Liver (tissue), 9 donors: ENCODE results near the gene NAIF1. TPM values are rescaled to one million over a fixed set of nuclear protein-coding genes. Genes with fewer than 3 reads are reported as not detected.

Experiments used
- DNase-seq: peaks from one replicate; pipeline ENCODE4 v3.0.0-alpha.2; 2017; ENCODE audit warnings: low spot score
- H3K27ac ChIP-seq, 2 donors: one replicate each; pipeline ENCODE4 v1.7.0; 2013; ENCODE audit warnings: inconsistent platforms in 2 of 2, low read length in 2 of 2, control low read depth in 1 of 2, low read depth in 1 of 2, mild to moderate bottlenecking in 1 of 2
- H3K27me3 ChIP-seq, 4 donors: one replicate each; pipeline versions ENCODE4 v1.6.1 to v1.7.0; 2013; ENCODE audit warnings: low read length in 3 of 4, inconsistent platforms in 1 of 4, mild to moderate bottlenecking in 1 of 4, moderate library complexity in 1 of 4; ENCODE audit not compliant: control insufficient read depth in 4 of 4, insufficient read depth in 4 of 4
- H3K36me3 ChIP-seq, 4 donors: one replicate each; pipeline versions ENCODE4 v1.6.1 to v1.7.0; 2013; ENCODE audit warnings: low read length in 3 of 4, mild to moderate bottlenecking in 3 of 4, low read depth in 1 of 4, moderate library complexity in 1 of 4; ENCODE audit not compliant: control insufficient read depth in 4 of 4, insufficient read depth in 3 of 4
- H3K4me1 ChIP-seq, 4 donors: one replicate each; pipeline versions ENCODE4 v1.6.1 to v1.7.0; 2013; ENCODE audit warnings: low read length in 3 of 4, mild to moderate bottlenecking in 3 of 4, moderate library complexity in 1 of 4; ENCODE audit not compliant: control insufficient read depth in 4 of 4, insufficient read depth in 4 of 4
- H3K4me3 ChIP-seq, 3 donors: one replicate each; pipeline versions ENCODE4 v1.6.1 to v1.7.0; 2013; ENCODE audit warnings: low read length in 3 of 3, control low read depth in 1 of 3, low read depth in 1 of 3, mild to moderate bottlenecking in 1 of 3
- H3K9ac ChIP-seq, 2 donors: one replicate each; pipeline ENCODE4 v1.7.0; 2013; ENCODE audit warnings: low read length in 2 of 2, mild to moderate bottlenecking in 2 of 2, moderate library complexity in 2 of 2, control low read depth in 1 of 2, low read depth in 1 of 2
- H3K9me3 ChIP-seq, 4 donors: one replicate each; pipeline versions ENCODE4 v1.6.1 to v1.7.0; 2013; ENCODE audit warnings: low read length in 3 of 4; ENCODE audit not compliant: control insufficient read depth in 4 of 4
- ATF3 ChIP-seq: IDR thresholded peaks from 2 replicates; pipeline ENCODE4 v1.6.1; 2016; ENCODE audit warnings: antibody characterized with exemption
- CTCF ChIP-seq: fragments of 150-350 bp; IDR thresholded peaks from 2 replicates; pipeline ENCODE4 v1.5.1; 2017; ENCODE audit warnings: improper control_type of control experiment, low read depth, low read length; ENCODE audit not compliant: missing input control
- FOXA1 ChIP-seq: IDR thresholded peaks from 2 replicates; pipeline ENCODE4 v1.6.1; 2016; ENCODE audit warnings: antibody characterized with exemption
- HNF4A ChIP-seq, 2 donors: conservative IDR thresholded peaks; 2 replicates each; pipeline ENCODE4 v1.6.1; 2016; ENCODE audit warnings: antibody characterized with exemption in 2 of 2, mild to moderate bottlenecking in 2 of 2
- HNF4G ChIP-seq: IDR thresholded peaks from 2 replicates; pipeline ENCODE4 v1.6.1; 2016; ENCODE audit warnings: antibody characterized with exemption
- JUND ChIP-seq, 2 donors: IDR thresholded peaks; 2 replicates each; pipeline ENCODE4 v1.6.1; 2016; ENCODE audit warnings: antibody characterized with exemption in 2 of 2
- MAX ChIP-seq: IDR thresholded peaks from 2 replicates; pipeline ENCODE4 v1.6.1; 2016; ENCODE audit warnings: antibody characterized with exemption
- RXRA ChIP-seq, 2 donors: IDR thresholded peaks; 2 replicates each; pipeline ENCODE4 v1.6.1; 2017 to 2018; ENCODE audit warnings: antibody characterized with exemption in 2 of 2, mild to moderate bottlenecking in 1 of 2
- SP1 ChIP-seq: IDR thresholded peaks from 2 replicates; pipeline ENCODE4 v1.6.1; 2018; ENCODE audit warnings: antibody characterized with exemption, mild to moderate bottlenecking
- TAF1 ChIP-seq: conservative IDR thresholded peaks from 2 replicates; pipeline ENCODE4 v1.6.1; 2016; ENCODE audit warnings: antibody characterized with exemption, mild to moderate bottlenecking
- YY1 ChIP-seq: IDR thresholded peaks from 2 replicates; pipeline ENCODE4 v1.6.1; 2016; ENCODE audit warnings: antibody characterized with exemption, mild to moderate bottlenecking
- WGBS: extraction: QIAGEN DNeasy Blood & Tissue Kit; methylation state at CpG from one replicate; pipeline ENCODE4 v1.1.7; 2013; 5-methylcytosine and 5-hydroxymethylcytosine counted together
- polyA plus RNA-seq, 2 donors: library from polyadenylated mRNA; stranded (reverse) in 1 of 2; unstranded in 1 of 2; fragments of 200-250 nt in 1 of 2; fragments of >200 nt in 1 of 2; fragmentation: Nextera tagmentation in 1 of 2; extraction: Ambion mirVana in 1 of 2; gene quantifications; one replicate each; pipeline versions ENCODE4 v1.2.1 to v1.2.3, GENCODE V29; 2013 to 2015
- total RNA-seq, 2 donors: library from RNA; depleted of rRNA; stranded (reverse); fragments of >200 nt; gene quantifications; one replicate each; pipeline ENCODE4 v1.2.3, GENCODE V29; 2014
- TF ChIP-seq, protein P1 (sequence below): IDR thresholded peaks from 2 replicates; pipeline ENCODE4 v1.6.1; 2016; ENCODE audit warnings: antibody characterized with exemption
- TF ChIP-seq, protein P2 (sequence below): IDR thresholded peaks from 2 replicates; pipeline ENCODE4 v1.6.1; 2016; ENCODE audit warnings: antibody characterized with exemption, mild to moderate bottlenecking
- donor health status: healthy.
- donor health status: healthy.
- donor health status: healthy.
- donor health status: healthy.
- donor health status: healthy.

NAIF1 gene
- total and polyA plus RNA-seq, 4 donors, result 2.5 to 6.5 (median 4.7) TPM

- H3K27ac ChIP-seq, result peak overlapping the region; percentile 14 to 59
- peaks cover 3 to 41% (median 22%) of the 10 kb centered on the region in 4 donors for H3K4me1 ChIP-seq
- H3K36me3 ChIP-seq, result peaks cover 17 to 33% (median 30%) of the 10 kb centered on the region in 4 donors
- no peak for DNase-seq
- H3K4me3 ChIP-seq, result no peak overlapping the region
- H3K9me3 ChIP-seq, result no peaks in the 10 kb centered on the region
- TF ChIP-seq, protein P1, sequence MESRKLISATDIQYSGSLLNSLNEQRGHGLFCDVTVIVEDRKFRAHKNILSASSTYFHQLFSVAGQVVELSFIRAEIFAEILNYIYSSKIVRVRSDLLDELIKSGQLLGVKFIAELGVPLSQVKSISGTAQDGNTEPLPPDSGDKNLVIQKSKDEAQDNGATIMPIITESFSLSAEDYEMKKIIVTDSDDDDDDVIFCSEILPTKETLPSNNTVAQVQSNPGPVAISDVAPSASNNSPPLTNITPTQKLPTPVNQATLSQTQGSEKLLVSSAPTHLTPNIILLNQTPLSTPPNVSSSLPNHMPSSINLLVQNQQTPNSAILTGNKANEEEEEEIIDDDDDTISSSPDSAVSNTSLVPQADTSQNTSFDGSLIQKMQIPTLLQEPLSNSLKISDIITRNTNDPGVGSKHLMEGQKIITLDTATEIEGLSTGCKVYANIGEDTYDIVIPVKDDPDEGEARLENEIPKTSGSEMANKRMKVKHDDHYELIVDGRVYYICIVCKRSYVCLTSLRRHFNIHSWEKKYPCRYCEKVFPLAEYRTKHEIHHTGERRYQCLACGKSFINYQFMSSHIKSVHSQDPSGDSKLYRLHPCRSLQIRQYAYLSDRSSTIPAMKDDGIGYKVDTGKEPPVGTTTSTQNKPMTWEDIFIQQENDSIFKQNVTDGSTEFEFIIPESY, result peak; percentile 33
- peak in 1 of 2 donors; percentile 15 for TF ChIP-seq RXRA (IDR thresholded peaks at IDR 0.05)
- no peak for TF ChIP-seq MAX
- no peaks in the 10 kb centered on the region for H3K27me3 ChIP-seq
- 61% methylated on average over 20 of the region's 20 CpGs for WGBS
- H3K9ac ChIP-seq, result no peak overlapping the region
These were observed 42.1 kb upstream of the NAIF1 start for GRCh38 chr9:128109050-128109709.

- Histone ChIP-seq H3K4me3 (no peak overlapping the region), H3K36me3 (peaks cover 17 to 33% (median 30%) of the 10 kb centered on the region in 4 donors)
- WGBS, result 84% methylated on average over 15 of the region's 15 CpGs
These were observed 41.3 kb upstream of the NAIF1 start for GRCh38 chr9:128108269-128109049.

DNA sequence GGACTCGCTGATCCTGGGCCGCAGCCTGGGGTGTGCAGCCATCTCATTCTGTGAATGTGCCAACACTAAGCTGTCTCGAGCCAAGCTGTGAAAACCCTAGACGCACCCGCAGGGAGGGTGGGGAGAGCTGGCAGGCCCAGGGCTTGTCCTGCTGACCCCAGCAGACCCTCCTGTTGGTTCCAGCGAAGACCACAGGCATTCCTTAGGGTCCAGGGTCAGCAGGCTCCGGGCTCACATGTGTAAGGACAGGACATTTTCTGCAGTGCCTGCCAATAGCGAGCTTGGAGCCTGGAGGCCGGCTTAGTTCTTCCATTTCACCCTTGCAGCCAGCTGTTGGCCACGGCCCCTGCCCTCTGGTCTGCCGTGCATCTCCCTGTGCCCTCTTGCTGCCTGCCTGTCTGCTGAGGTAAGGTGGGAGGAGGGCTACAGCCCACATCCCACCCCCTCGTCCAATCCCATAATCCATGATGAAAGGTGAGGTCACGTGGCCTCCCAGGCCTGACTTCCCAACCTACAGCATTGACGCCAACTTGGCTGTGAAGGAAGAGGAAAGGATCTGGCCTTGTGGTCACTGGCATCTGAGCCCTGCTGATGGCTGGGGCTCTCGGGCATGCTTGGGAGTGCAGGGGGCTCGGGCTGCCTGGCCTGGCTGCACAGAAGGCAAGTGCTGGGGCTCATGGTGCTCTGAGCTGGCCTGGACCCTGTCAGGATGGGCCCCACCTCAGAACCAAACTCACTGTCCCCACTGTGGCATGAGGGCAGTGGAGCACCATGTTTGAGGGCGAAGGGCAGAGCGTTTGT is 40.5 kb upstream of the NAIF1 start:
- Histone ChIP-seq H3K9ac (no peak overlapping the region), H3K27me3 (no peaks in the 10 kb centered on the region), H3K4me3 (no peak overlapping the region), H3K36me3 (peaks cover 17 to 31% (median 29%) of the 10 kb centered on the region in 4 donors), H3K9me3 (no peaks in the 10 kb centered on the region), H3K4me1 (peaks cover 8 to 53% (median 29%) of the 10 kb centered on the region in 4 donors), H3K27ac (peak overlapping the region in 1 of 2 donors; percentile 21)
- no peak for DNase-seq
- TF ChIP-seq ATF3 (no peak), RXRA (IDR thresholded peaks at IDR 0.05) (peak in 1 of 2 donors; percentile 35), HNF4A (conservative IDR thresholded peaks at IDR 0.05) (no peak), TAF1 (no peak), JUND (IDR thresholded peaks at IDR 0.05) (no peak), CTCF (no peak), MAX (no peak), FOXA1 (peak; percentile 9), YY1 (peak; percentile 47), SP1 (no peak)
- TF ChIP-seq, protein P2, sequence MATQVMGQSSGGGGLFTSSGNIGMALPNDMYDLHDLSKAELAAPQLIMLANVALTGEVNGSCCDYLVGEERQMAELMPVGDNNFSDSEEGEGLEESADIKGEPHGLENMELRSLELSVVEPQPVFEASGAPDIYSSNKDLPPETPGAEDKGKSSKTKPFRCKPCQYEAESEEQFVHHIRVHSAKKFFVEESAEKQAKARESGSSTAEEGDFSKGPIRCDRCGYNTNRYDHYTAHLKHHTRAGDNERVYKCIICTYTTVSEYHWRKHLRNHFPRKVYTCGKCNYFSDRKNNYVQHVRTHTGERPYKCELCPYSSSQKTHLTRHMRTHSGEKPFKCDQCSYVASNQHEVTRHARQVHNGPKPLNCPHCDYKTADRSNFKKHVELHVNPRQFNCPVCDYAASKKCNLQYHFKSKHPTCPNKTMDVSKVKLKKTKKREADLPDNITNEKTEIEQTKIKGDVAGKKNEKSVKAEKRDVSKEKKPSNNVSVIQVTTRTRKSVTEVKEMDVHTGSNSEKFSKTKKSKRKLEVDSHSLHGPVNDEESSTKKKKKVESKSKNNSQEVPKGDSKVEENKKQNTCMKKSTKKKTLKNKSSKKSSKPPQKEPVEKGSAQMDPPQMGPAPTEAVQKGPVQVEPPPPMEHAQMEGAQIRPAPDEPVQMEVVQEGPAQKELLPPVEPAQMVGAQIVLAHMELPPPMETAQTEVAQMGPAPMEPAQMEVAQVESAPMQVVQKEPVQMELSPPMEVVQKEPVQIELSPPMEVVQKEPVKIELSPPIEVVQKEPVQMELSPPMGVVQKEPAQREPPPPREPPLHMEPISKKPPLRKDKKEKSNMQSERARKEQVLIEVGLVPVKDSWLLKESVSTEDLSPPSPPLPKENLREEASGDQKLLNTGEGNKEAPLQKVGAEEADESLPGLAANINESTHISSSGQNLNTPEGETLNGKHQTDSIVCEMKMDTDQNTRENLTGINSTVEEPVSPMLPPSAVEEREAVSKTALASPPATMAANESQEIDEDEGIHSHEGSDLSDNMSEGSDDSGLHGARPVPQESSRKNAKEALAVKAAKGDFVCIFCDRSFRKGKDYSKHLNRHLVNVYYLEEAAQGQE, result no peak
- WGBS, result 71% methylated on average over 18 of the region's 18 CpGs

More at GRCh38 chr9:128108269-128109049, 41.3 kb upstream of the NAIF1 start:
- Histone ChIP-seq H3K9me3 (no peaks in the 10 kb centered on the region), H3K27me3 (no peaks in the 10 kb centered on the region), H3K9ac (no peak overlapping the region), H3K4me1 (peaks cover 7 to 46% (median 24%) of the 10 kb centered on the region in 4 donors), H3K27ac (peak overlapping the region; percentile 21 to 59)
- DNase-seq, result no peak
- TF ChIP-seq HNF4G (no peak), MAX (no peak), RXRA (IDR thresholded peaks at IDR 0.05) (no peak), HNF4A (conservative IDR thresholded peaks at IDR 0.05) (peak in 1 of 2 donors; percentile 14)
